HG03378 (cell line): ENCODE measurements around the gene UBE2E1.
"Not testable (repeated sequence)": the region's sequence is repeated elsewhere in the genome, so short reads cannot be mapped to it uniquely, and the experiment has no call there.

Experiments used
- ATAC-seq: cut with Tn5 transposase; IDR thresholded peaks from one replicate; pipeline ENCODE4 v1.9.1; 2021; ENCODE audit warnings: mild to moderate bottlenecking, moderate library complexity; ENCODE audit not compliant: unreplicated experiment

Gene UBE2E1

GRCh38 chr3:23913873-23914743 is 108.4 kb downstream of the UBE2E1 start:
- no peak for ATAC-seq

GRCh38 chr3:23915537-23916108 is 109.9 kb downstream of the UBE2E1 start:
- no peak for ATAC-seq

- peak; percentile 44 for ATAC-seq
These were observed 110.6 kb downstream of the UBE2E1 start for GRCh38 chr3:23916152-23916885.

- ATAC-seq: peak; percentile 92
These were observed 111.3 kb downstream of the UBE2E1 start, which contains the start of the genes NKIRAS1 and RPL15 for GRCh38 chr3:23916886-23917678. Gene NKIRAS1 (minus strand): TSS chr3:23916990. CDS start chr3:23910904, 6,086 bp downstream. Gene RPL15 (plus strand): TSS chr3:23917132. CDS start chr3:23917860, 728 bp downstream.

- ATAC-seq: not testable (repeated sequence)
These were observed 112.0 kb downstream of the UBE2E1 start for GRCh38 chr3:23917679-23918303.

GRCh38 chr3:23918331-23918730 is 112.6 kb downstream of the UBE2E1 start:
- ATAC-seq: not testable (repeated sequence)

GRCh38 chr3:23919628-23920027 is 113.9 kb downstream of the UBE2E1 start:
- no peak for ATAC-seq

GRCh38 chr3:23920151-23920655 is 114.4 kb downstream of the UBE2E1 start:
- ATAC-seq: no peak

- no peak for ATAC-seq
These were observed 115.3 kb downstream of the UBE2E1 start for GRCh38 chr3:23921052-23921511.

GRCh38 chr3:23923786-23924185 is 118.0 kb downstream of the UBE2E1 start:
- ATAC-seq: no peak

GRCh38 chr3:23926246-23926645 is 120.5 kb downstream of the UBE2E1 start:
- ATAC-seq: no peak

GRCh38 chr3:23926736-23927135 is 121.0 kb downstream of the UBE2E1 start:
- ATAC-seq: no peak

GRCh38 chr3:23928524-23928923 is 122.8 kb downstream of the UBE2E1 start:
- ATAC-seq: no peak

GRCh38 chr3:23931597-23931996 is 125.8 kb downstream of the UBE2E1 start:
- no peak for ATAC-seq

- no peak for ATAC-seq
These were observed 126.8 kb downstream of the UBE2E1 start for GRCh38 chr3:23932571-23932970.

- ATAC-seq: no peak
These were observed 128.5 kb downstream of the UBE2E1 start for GRCh38 chr3:23934253-23934652.

GRCh38 chr3:23937296-23937695 is 131.5 kb downstream of the UBE2E1 start:
- no peak for ATAC-seq

- no peak for ATAC-seq
These were observed 132.9 kb downstream of the UBE2E1 start for GRCh38 chr3:23938688-23939087.

GRCh38 chr3:23940775-23941174 is 135.0 kb downstream of the UBE2E1 start:
- no peak for ATAC-seq
